Stimulated activated CD8-positive, alpha-beta memory T cell treated with anti-CD3 and anti-CD28 coated beads, Interleukin-15, amount 100 ng/mL, for 48 hours (primary cell): ENCODE results near the gene TNFRSF14.
"Not testable (repeated sequence)": the region's sequence is repeated elsewhere in the genome, so short reads cannot be mapped to it uniquely, and the experiment has no call there.

Source experiments
- DNase-seq, 2 donors: peaks; one replicate each; pipeline ENCODE4 v3.0.0-alpha.2; 2020; ENCODE audit warnings: low read depth in 2 of 2

TNFRSF14 gene

DNA sequence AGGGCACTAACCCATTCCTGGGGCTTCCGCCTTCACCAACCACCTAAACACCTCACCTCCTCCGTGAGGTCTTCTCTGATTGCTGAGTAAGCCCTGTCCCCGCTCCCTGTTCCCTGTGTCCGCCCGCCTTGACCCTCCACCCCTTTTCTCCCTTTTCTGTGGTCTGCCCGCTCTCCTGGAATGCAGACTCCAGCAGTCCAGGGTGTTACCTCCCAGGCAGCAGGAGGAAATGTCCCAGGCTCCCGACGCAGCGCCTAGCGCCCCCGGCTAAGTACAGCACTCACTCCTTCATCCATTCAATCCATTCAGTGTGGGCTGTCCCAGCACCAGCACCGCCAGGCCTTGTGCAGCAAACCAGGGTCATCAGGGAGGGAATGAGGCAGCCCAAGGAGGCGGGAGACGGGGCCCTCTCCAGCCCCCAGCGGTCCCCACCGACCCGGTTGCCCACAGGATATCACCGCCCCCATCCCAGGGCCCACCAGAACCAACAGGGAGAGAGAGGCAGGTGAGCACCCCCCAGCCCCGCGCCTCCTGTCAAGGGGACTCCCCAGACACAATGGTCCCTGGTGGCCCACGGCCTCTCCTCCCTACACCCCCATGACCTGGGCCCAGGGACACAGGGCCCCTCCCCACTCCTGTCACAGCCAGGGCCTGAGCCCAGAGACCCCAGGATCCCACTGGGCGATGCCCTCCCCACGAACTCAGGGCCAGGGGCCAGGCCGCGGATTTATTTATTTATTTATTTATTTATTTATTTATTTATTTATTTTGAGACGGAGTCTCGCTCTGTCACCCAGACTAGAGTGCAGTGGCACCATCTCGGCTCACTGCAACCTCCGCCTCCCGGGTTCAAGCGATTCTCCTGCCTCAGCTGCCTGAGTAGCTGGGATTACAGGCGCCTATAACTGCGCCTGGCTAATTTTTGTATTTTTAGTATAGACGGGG, 10.2 kb downstream of the TNFRSF14 start:
- no peak for DNase-seq

DNA sequence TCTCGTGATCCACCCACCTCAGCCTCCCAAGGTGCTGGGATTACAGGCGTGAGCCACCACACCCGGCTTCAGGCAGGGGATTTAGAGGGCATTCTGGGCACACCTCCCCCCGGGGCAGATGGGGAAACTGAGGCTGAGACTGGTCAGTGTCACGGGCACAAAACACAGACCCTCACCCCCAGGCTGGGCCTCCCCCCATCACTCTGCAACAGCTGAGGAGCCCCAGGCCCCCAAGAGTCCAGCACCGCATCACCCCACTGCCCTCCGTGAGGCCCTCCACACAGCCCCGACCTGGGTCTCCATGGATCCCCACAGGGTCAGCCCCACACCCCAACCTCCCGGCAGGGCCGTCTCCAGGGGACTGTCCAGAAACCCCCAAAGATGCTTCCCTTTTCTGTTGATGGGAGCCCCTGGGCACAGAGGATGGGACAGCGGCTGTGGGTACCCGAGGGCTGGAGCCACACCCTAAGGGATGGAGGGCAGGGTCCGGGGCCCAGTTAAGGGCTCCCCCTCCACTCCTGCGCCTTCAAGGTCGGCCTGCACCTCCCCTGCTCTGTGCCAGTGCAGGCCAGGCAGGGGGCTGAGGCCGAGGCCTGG, 11.0 kb downstream of the TNFRSF14 start:
- no peak for DNase-seq

DNA sequence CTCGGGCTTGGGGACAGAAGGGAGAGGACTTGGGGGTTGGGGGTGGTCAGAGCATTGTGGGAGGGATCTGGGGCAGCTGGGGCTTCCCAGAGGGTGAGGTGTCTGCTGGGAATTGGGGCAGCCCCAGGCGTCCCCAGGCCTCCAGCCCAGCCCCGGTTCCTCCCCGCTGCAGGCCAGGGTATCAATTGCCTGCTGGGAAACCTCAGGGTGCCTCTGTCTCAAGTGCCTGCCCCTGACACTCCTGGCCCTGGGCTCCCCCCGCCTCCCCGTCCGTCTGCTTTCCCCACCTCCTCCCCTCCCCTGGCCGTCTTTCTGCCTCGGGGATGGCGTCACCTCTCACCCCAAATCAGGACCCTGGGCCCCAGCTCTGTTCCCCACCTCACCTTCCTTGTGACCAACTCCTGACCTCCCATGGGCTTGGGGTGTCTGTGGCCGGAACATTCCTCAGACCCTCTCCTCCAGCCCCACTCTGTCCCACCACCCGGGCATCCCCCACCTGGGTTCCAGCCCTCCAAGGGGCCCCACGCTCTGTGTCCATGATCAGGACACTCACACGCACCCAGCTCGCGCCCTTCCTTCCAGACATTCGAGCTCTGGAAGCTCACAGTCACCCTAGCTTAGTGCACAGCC, 12.1 kb downstream of the TNFRSF14 start:
- not testable (repeated sequence) for DNase-seq

- no peak for DNase-seq
Measured at GRCh38 chr1:2569060-2569459, 12.9 kb downstream of the TNFRSF14 start.

GRCh38 chr1:2569703-2570102, 13.5 kb downstream of the TNFRSF14 start:
- DNase-seq: not testable (repeated sequence)

DNA sequence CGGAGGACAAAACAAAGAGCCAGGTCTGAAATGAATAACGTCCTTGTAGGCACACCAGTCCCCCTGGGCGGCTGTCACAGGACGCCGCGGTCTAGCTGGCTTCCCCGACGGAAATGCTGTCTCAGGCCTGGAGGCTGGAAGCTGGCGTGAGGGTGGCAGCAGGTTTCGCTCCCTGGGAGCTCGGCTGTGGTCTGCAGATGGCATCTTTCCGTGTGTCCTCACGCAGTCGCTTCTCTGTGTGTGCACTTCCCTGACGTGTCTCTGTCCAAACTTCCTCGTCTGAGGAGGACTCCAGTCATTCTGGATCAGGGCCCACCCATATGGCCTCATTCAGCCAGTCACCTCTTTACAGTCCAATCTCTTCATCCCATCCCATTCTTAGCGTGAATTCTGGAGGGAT, 14.2 kb downstream of the TNFRSF14 start:
- DNase-seq: no peak

- DNase-seq: no peak
Measured at GRCh38 chr1:2571348-2571747, 15.2 kb downstream of the TNFRSF14 start.

GRCh38 chr1:2573250-2573920, 17.2 kb downstream of the TNFRSF14 start:
- no peak for DNase-seq

DNA sequence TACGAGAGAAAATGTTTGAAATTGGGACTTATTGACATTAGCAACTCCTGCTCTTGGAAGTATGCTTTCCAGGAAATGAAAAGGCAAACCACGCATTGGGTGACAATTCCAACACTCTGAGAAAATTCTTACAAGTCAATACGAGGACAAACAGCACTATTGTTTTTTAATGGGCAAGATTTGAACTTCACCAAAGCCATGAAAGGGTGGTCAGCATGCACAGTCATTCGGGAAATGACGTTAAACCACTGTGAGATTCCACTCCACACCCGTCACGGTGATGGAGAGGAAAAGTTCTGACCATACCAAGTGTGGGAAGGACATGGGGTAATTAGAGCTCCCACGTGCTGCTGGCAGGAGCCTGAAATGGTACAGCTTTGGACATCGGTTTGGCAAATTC, 18.2 kb downstream of the TNFRSF14 start:
- no peak for DNase-seq

DNA sequence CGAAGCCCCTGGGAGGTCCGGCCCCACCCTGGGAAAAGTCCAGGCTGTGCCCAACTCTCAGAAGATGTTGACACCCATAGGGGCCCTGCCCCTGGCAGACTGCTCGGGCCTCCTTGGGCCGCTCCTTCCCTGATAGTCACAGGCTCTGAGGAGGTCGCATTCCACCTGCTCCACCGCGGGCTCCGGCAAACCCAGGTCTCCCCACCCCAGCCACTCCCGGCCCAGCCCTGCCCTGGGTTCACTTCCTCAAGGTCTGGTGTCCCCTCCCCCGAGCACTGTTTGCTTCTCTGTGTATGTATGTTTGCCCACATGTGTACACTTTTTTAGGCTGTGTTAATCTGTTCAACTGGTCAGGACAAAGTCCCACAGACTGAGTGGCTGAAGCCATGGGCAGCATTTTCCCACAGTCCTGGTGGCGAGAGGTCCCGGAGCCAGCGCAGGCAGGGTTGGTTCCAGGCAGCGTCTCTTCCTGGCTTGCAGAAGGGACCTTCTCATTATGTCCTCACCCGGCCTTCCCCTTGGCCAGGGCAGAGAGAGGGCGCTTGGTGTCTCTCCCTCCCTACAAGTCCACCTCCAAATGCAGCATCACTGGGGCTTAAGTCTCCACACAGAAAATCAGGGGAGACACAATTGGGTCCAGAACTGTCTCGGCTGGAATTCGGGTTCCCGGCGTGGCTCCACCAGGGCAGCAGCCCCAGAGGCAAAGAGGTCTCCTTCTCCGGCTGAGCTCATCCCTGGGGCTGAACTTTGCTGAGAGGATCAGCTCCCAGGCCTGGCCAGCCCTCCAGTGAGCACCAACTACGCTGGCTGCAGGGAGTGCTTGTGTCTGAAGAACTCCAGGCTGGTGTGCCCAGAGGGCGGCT, 19.9 kb downstream of the TNFRSF14 start:
- no peak for DNase-seq

- peak in 1 of 2 donors; percentile 33 for DNase-seq
Measured at GRCh38 chr1:2577565-2578075, 21.4 kb downstream of the TNFRSF14 start.

GRCh38 chr1:2578758-2579118, 22.6 kb downstream of the TNFRSF14 start:
- no peak for DNase-seq

GRCh38 chr1:2580691-2581090, 24.5 kb downstream of the TNFRSF14 start:
- no peak for DNase-seq

DNA sequence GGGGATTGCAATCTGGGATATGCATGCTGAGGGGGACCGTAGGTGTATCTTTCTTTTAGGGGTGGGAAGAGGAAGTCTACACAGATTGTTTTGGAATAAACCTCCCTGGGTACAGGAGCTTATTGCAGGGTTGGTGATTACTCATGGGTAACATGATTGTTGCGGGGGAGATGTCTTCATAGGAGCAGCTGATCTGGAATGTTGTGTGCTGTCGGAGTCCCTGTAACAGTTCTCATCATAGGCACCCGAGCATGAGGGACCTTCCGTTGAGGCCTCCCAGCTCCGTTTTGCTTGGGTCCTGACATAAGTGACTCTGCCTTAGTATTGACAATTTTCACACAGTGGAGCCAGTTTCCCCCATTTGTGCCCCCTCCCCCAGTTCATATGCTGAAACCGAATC, 26.2 kb downstream of the TNFRSF14 start:
- DNase-seq: no peak

DNA sequence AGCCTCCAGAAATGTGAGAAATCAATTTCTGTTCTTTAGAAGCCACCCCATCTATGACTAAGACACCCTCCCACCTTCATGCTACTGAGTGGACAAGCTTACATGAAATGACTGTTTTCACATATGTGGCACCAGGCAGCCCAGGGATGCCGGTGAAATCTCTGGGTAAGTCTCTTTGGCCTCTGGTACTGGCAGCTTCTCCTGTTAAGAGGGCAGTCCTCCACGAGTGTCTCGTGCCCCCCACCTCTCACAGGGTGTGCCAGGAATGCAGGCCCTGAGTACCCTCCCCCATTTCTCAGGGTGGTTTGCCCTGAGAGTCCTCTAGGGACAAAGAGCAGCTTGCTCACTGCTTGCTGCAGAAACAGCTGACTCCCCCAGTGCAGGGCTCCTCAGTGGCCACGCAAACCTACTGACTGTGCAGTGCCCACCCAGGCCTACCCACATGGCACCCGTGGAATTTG, 27.2 kb downstream of the TNFRSF14 start:
- no peak for DNase-seq

GRCh38 chr1:2583871-2584351, 27.7 kb downstream of the TNFRSF14 start:
- no peak for DNase-seq

GRCh38 chr1:2584686-2585317, 28.6 kb downstream of the TNFRSF14 start:
- DNase-seq: no peak

GRCh38 chr1:2585318-2586092, 29.3 kb downstream of the TNFRSF14 start:
- DNase-seq: peak; percentile 56 to 59
